ENCODE results near the gene CASKIN1.

The CASKIN1 gene

DNA sequence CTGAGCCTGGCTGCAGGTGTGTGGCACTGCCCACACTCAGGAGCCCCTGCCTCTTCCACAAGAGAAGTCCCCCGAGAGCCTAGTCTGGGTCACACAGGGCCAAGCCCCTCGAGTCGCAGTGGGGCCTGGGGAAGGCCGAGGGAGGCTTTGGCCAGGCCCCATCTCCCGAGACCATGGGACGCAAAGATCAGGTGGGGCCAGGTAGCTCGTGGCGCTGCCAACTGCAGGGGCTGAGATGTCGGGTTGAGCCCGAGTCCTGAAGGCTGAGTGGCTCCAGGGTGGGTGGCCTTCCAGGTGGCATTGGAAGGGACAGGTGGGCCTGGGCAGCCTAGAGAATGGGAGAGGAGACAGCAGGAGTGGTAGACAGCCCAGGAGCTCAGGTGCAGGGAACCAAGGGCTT, 34.5 kb downstream of the CASKIN1 start:
- TF ChIP-seq POLR2AphosphoS5 (IDR thresholded peaks at IDR 0.05; ENCODE audit: low read depth, low read length) = no peak
- no peak for TF ChIP-seq FOXP2 (optimal IDR thresholded peaks at IDR 0.05; ENCODE audit: borderline replicate concordance, extremely low read depth, extremely low read length, insufficient read depth)
- no peak for TF ChIP-seq SIN3A (IDR thresholded peaks at IDR 0.05; ENCODE audit: borderline replicate concordance, insufficient read depth, low read length)
- TF ChIP-seq, protein P1, sequence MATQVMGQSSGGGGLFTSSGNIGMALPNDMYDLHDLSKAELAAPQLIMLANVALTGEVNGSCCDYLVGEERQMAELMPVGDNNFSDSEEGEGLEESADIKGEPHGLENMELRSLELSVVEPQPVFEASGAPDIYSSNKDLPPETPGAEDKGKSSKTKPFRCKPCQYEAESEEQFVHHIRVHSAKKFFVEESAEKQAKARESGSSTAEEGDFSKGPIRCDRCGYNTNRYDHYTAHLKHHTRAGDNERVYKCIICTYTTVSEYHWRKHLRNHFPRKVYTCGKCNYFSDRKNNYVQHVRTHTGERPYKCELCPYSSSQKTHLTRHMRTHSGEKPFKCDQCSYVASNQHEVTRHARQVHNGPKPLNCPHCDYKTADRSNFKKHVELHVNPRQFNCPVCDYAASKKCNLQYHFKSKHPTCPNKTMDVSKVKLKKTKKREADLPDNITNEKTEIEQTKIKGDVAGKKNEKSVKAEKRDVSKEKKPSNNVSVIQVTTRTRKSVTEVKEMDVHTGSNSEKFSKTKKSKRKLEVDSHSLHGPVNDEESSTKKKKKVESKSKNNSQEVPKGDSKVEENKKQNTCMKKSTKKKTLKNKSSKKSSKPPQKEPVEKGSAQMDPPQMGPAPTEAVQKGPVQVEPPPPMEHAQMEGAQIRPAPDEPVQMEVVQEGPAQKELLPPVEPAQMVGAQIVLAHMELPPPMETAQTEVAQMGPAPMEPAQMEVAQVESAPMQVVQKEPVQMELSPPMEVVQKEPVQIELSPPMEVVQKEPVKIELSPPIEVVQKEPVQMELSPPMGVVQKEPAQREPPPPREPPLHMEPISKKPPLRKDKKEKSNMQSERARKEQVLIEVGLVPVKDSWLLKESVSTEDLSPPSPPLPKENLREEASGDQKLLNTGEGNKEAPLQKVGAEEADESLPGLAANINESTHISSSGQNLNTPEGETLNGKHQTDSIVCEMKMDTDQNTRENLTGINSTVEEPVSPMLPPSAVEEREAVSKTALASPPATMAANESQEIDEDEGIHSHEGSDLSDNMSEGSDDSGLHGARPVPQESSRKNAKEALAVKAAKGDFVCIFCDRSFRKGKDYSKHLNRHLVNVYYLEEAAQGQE (IDR thresholded peaks at IDR 0.05; ENCODE audit: insufficient read depth in 1 of 2, low read depth in 2 of 2, low read length in 2 of 2) = no peak
- no peak for TF ChIP-seq TAF1 (IDR thresholded peaks at IDR 0.05; ENCODE audit: borderline replicate concordance, insufficient read depth, low read length)

DNA sequence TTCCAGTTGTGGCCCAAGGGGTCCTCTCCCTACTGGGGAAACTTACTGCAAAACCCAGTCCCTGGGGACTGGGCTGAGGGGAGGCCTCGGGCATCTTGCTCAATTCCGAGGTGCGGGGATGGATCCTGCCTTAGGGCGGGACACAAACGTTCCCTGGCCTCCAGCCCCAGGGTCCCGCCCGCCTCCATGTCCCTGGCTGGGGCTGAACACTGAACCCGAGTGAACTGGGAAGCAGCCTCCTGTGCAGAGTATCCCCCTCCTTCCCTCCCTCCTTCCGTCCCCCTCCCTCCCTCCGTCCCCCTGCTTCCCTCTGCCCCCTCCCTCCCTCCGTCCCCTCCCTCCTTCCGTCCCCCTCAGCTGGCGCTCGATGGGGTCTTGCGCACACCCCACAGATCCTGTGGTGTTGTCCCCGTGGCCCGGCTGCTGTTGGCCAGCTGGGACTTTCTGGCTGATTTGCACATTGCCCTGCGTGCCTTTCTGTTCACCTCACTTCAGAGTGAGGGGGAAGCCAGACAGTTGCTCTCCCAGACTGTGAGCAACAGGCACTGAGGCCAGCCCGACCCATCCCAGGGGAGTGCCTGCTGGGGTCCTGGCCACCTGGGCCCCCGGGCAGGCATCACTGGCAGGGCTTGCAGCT, 35.4 kb downstream of the CASKIN1 start:
- TF ChIP-seq, protein P1 (IDR thresholded peaks at IDR 0.05; ENCODE audit: insufficient read depth in 1 of 2, low read depth in 2 of 2, low read length in 2 of 2) = no peak

DNA sequence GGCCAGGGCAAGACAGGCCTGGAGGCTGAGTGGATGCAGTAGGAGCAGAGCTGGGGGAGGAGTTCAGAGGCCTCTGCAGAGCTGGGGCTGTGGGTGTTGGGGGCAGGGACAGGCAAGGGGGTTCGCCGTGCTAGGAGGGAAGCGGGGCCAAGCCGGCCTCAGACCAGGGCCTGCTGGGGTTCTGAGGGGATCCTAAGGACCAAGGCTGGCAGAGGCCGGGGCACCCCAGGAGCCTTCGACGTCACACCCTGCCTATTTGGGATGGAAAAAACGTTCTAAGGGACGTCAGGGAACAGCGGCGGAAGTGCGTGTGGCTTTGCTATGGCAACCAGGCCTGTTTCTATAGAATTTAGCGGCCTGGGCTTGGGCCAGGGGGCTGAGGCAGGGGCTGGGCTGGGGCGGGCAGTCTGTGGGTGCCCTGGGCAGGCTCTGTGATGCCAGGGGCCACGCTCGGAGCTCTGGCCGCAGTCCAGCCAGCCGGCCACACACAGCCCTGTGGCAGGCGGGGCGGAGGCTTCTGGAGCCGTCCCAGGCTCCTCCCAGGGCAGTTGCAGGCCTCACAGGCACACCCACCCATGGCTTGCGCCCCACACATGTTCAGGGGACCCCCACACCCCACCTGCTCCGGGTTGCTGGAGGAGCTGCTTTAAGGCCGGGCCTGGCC, 37.1 kb downstream of the CASKIN1 start:
- no peak for TF ChIP-seq FOXP2 (optimal IDR thresholded peaks at IDR 0.05; ENCODE audit: borderline replicate concordance, extremely low read depth, extremely low read length, insufficient read depth)
- no peak for TF ChIP-seq POLR2AphosphoS5 (IDR thresholded peaks at IDR 0.05; ENCODE audit: low read depth, low read length)
- TF ChIP-seq TAF1 (IDR thresholded peaks at IDR 0.05; ENCODE audit: borderline replicate concordance, insufficient read depth, low read length) = no peak
- TF ChIP-seq, protein P1 (IDR thresholded peaks at IDR 0.05; ENCODE audit: insufficient read depth in 1 of 2, low read depth in 2 of 2, low read length in 2 of 2) = no peak
- TF ChIP-seq SIN3A (IDR thresholded peaks at IDR 0.05; ENCODE audit: borderline replicate concordance, insufficient read depth, low read length) = no peak

DNA sequence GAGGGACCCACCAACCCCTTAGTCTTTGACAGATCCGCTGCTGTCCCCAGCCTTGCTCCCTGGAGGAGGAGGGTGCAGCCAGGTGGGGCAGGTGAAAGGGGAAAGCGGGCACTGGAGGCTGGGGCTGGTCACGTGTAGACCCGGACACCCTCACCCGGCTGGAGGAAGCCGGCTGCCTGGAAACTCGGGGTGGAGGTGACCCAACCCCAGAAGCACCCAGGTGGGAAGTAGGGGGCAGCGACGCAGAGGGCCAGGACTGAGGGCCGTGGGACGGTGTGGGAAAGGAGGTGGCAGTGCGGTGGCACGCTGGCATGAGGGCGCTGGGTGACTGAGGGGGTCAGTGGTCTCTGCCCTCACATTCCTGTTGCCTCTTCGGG, 38.2 kb downstream of the CASKIN1 start:
- TF ChIP-seq SIN3A (IDR thresholded peaks at IDR 0.05; ENCODE audit: borderline replicate concordance, insufficient read depth, low read length) = no peak
- TF ChIP-seq, protein P1 (IDR thresholded peaks at IDR 0.05; ENCODE audit: insufficient read depth in 1 of 2, low read depth in 2 of 2, low read length in 2 of 2) = no peak
- no peak for TF ChIP-seq TAF1 (IDR thresholded peaks at IDR 0.05; ENCODE audit: borderline replicate concordance, insufficient read depth, low read length)
- TF ChIP-seq POLR2AphosphoS5 (IDR thresholded peaks at IDR 0.05; ENCODE audit: low read depth, low read length) = no peak

Measured in PFSK-1 (cell line).